ENCODE data around the gene TASP1.
A peak's percentile ranks its signal among the peaks of the same experiment; 100 is the strongest.

Gene TASP1

DNA sequence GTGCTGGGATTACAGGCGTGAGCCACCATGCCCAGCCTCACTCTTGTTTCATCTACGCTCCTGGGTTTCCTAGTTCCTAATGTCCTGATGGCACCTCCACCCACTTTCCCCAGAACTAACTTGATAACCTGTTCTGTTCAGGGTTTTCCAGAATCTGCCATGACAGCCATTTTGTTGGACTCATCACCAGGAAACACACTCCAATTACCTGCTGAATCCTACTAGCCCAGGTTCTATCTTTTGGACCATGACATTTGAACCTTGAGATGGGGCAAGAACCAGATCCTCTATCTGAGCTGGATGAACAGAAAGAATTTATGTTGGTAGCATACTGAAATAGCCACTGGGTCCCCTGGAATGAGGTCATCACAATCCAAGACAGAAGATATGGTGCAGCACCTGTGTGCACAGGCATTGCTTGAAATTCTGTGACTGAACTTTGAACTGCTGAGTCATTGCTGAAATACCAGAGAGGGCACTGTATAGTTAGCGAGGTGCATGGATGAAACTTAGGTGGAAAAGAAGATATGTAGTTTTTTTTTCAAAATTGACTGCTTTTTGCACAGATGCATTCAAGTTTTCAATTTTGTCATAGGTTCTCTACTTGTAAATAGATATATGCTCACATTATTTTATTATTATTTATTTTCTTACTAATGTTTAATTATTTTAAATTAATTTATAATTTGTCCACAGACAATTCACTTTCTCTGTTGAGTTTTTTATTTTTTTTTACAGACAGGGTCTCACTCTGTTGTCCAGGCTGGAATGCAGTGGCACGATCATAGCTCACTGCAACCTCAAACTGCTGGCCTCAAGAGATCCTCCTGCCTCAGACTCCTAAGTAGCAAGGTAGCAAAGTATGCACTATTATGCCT, 42.8 kb upstream of the TASP1 start:
- no peak overlapping the region for H3K27ac Mint-ChIP-seq
- peaks cover 3% of the 10 kb centered on the region for H3K9me3 Mint-ChIP-seq
- H3K4me3 Mint-ChIP-seq: no peak overlapping the region
- H3K27me3 Mint-ChIP-seq (ENCODE audit: low read depth): peaks cover 5% of the 10 kb centered on the region
- TF ChIP-seq, protein P1, sequence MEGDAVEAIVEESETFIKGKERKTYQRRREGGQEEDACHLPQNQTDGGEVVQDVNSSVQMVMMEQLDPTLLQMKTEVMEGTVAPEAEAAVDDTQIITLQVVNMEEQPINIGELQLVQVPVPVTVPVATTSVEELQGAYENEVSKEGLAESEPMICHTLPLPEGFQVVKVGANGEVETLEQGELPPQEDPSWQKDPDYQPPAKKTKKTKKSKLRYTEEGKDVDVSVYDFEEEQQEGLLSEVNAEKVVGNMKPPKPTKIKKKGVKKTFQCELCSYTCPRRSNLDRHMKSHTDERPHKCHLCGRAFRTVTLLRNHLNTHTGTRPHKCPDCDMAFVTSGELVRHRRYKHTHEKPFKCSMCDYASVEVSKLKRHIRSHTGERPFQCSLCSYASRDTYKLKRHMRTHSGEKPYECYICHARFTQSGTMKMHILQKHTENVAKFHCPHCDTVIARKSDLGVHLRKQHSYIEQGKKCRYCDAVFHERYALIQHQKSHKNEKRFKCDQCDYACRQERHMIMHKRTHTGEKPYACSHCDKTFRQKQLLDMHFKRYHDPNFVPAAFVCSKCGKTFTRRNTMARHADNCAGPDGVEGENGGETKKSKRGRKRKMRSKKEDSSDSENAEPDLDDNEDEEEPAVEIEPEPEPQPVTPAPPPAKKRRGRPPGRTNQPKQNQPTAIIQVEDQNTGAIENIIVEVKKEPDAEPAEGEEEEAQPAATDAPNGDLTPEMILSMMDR (IDR thresholded peaks at IDR 0.05; ENCODE audit: unreplicated experiment in 3 of 3): no peak
- no peaks in the 10 kb centered on the region for H3K36me3 Mint-ChIP-seq (ENCODE audit: low read depth)
- no peaks in the 10 kb centered on the region for H3K4me1 Mint-ChIP-seq

DNA sequence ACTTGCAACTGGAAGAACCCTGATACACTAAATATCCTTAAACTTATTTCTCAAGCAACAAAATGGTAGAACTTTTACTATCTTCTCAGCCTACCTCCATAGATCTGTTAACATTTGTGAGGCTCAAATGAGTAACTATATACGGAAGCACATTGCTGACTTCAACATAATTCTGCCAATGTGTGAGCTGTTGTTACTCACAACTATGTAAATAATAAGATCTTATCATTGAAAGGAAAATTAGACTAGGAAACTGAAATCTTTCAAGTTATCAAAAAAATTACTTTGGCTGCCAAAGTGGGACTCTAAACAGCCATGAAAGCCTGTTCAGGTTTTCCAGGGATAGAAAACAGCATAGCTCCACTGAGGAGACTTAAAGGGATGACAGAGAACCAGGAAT, 40.2 kb upstream of the TASP1 start:
- H3K36me3 Mint-ChIP-seq (ENCODE audit: low read depth): no peaks in the 10 kb centered on the region
- no peak overlapping the region for H3K4me3 Mint-ChIP-seq
- H3K9me3 Mint-ChIP-seq: peaks cover 3% of the 10 kb centered on the region
- no peak overlapping the region for H3K27ac Mint-ChIP-seq
- TF ChIP-seq, protein P1 (IDR thresholded peaks at IDR 0.05; ENCODE audit: unreplicated experiment in 3 of 3): no peak
- H3K27me3 Mint-ChIP-seq (ENCODE audit: low read depth): peaks cover 3% of the 10 kb centered on the region
- no peaks in the 10 kb centered on the region for H3K4me1 Mint-ChIP-seq

DNA sequence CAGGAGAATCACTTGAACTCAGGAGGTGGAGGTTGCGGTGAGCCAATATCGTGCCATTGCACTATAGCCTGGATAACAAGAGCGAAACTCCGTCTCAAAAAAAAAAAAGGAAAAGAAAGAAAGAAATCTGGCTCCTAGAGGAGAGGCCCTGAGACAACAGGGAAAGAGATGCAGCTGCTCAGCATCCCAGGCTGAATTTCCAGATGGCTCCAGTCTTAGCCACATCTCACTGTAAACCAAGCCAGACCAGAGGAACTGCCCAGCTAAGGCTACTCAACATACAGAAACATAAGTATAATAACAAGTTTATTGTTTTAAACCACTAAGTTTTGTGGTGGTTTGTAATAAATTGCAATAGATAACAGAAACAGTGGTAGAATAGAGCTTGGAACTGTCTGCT, 38.5 kb upstream of the TASP1 start:
- Mint-ChIP-seq H3K4me3 (no peak overlapping the region), H3K36me3 (ENCODE audit: low read depth) (no peaks in the 10 kb centered on the region), H3K27me3 (ENCODE audit: low read depth) (no peaks in the 10 kb centered on the region), H3K9me3 (peaks cover 3% of the 10 kb centered on the region), H3K27ac (peak overlapping the region in 2 of 3 experiments; percentile 37 to 45), H3K4me1 (peaks cover 8% of the 10 kb centered on the region)
- TF ChIP-seq, protein P1 (IDR thresholded peaks at IDR 0.05; ENCODE audit: unreplicated experiment in 3 of 3): no peak

DNA sequence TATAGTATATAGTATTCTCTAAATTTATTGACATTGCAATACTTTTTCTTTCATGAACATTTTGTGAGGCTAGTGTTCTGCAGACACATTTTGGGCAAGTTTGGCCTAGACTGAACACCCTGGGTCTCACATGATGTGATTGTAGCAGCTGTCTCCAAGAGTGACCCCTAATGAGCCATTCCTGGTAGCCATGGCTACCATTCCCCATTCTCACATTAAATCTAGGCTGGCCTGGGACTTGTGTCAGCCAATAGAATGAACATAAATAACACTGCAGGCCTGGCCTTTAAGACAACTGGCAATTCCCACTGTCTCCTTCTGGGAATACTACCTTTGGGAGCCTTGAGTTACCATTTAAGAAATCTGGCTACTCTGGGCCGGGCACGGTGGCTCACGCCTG, 38.0 kb upstream of the TASP1 start:
- H3K4me1 Mint-ChIP-seq: peaks cover 13% of the 10 kb centered on the region
- TF ChIP-seq, protein P1 (IDR thresholded peaks at IDR 0.05; ENCODE audit: unreplicated experiment in 3 of 3): no peak
- H3K27ac Mint-ChIP-seq: no peak overlapping the region
- no peak overlapping the region for H3K4me3 Mint-ChIP-seq
- H3K27me3 Mint-ChIP-seq (ENCODE audit: low read depth): no peaks in the 10 kb centered on the region
- no peaks in the 10 kb centered on the region for H3K36me3 Mint-ChIP-seq (ENCODE audit: low read depth)
- H3K9me3 Mint-ChIP-seq: peaks cover 3% of the 10 kb centered on the region

DNA sequence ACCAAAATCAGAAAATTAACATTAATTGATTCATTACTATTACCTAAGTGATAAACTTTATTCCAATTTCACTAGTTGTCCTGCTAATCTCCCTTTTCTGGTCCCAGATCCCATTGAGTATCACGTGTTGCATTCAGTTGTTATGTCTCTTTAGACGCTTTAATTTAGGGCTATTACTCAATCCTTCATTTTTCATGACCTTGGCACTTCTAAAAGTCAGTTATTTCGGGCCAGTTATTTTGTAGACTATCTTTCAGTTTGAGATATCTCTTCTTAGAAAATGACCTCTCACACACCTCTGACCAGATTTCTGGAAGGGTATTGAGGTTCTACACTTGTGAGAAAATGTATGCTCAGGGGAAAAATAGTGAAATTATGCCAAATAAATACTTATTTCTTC, 34.0 kb upstream of the TASP1 start:
- Mint-ChIP-seq H3K9me3 (no peaks in the 10 kb centered on the region), H3K27ac (peak overlapping the region in 1 of 3 experiments; percentile 50), H3K27me3 (ENCODE audit: low read depth) (no peaks in the 10 kb centered on the region), H3K4me1 (peaks cover 21% of the 10 kb centered on the region), H3K36me3 (ENCODE audit: low read depth) (no peaks in the 10 kb centered on the region), H3K4me3 (no peak overlapping the region)
- TF ChIP-seq, protein P1 (IDR thresholded peaks at IDR 0.05; ENCODE audit: unreplicated experiment in 3 of 3): no peak

DNA sequence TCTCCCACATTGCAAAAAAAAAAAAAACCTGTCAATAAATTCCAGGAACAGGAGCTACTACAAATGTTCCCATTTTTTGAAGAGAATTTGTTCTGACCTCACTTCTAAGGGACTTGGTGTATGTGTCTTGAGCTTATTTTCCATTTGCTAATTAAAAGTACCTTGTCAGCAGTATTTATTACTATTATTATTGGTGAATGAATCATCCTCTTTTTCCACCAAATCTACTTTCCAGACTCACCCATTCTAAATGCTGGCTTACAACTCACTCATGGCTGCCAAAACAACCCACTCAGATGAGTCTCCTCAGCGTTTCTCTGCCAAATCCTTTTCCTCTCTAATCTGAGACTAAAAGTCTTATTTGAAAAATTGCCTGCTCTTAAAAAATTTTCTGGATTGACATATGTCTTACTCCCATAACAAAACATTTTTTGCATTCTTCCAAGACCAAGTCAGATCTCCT, 33.2 kb upstream of the TASP1 start:
- H3K9me3 Mint-ChIP-seq: no peaks in the 10 kb centered on the region
- H3K27me3 Mint-ChIP-seq (ENCODE audit: low read depth): no peaks in the 10 kb centered on the region

More for the DNA sequence above, 33.2 kb upstream of the TASP1 start:
- H3K27ac Mint-ChIP-seq: peak overlapping the region in 2 of 3 experiments; percentile 50 to 57
- no peaks in the 10 kb centered on the region for H3K36me3 Mint-ChIP-seq (ENCODE audit: low read depth)
- TF ChIP-seq, protein P1 (IDR thresholded peaks at IDR 0.05; ENCODE audit: unreplicated experiment in 3 of 3): no peak
- H3K4me3 Mint-ChIP-seq: no peak overlapping the region
- H3K4me1 Mint-ChIP-seq: peaks cover 21% of the 10 kb centered on the region

All from nephron (organoid).